GM23248 (cell line): ENCODE results near the gene SAMSN1. TPM values are rescaled to one million over a fixed set of nuclear protein-coding genes. Genes with fewer than 3 reads are reported as not detected.

Experiments used
- DNase-seq: peaks from one replicate; pipeline ENCODE4 v3.0.0-alpha.2; 2015
- H2AFZ ChIP-seq: fragments of 200-600 bp; sonication (generic); 2 replicates; pipeline ENCODE4 v1.6.1; 2016; ENCODE audit warnings: antibody characterized with exemption
- H3F3A ChIP-seq: fragments of 200-600 bp; sonication (generic); 2 replicates; pipeline ENCODE4 v1.6.1; 2016; ENCODE audit warnings: mild to moderate bottlenecking, antibody characterized with exemption, mixed run types; ENCODE audit not compliant: insufficient read depth
- H3K27ac ChIP-seq: fragments of 200-600 bp; sonication (generic); 2 replicates; pipeline ENCODE4 v1.5.1; 2016; ENCODE audit warnings: mild to moderate bottlenecking
- H3K27me3 ChIP-seq: fragments of 200-600 bp; sonication (generic); replicated peaks from 2 replicates; pipeline ENCODE4 v1.6.1; 2016; ENCODE audit warnings: mild to moderate bottlenecking; ENCODE audit not compliant: insufficient read depth
- H3K36me3 ChIP-seq: fragments of 200-600 bp; sonication (generic); 2 replicates; pipeline ENCODE4 v1.6.1; 2016; ENCODE audit warnings: low read depth, mild to moderate bottlenecking
- H3K4me1 ChIP-seq: fragments of 200-600 bp; sonication (generic); 2 replicates; pipeline ENCODE4 v1.6.1; 2016; ENCODE audit warnings: mild to moderate bottlenecking; ENCODE audit not compliant: insufficient read depth
- H3K4me2 ChIP-seq: fragments of 200-600 bp; sonication (generic); one replicate; pipeline ENCODE4 v1.6.1; 2016; ENCODE audit warnings: mild to moderate bottlenecking; ENCODE audit not compliant: unreplicated experiment
- H3K4me3 ChIP-seq: fragments of 200-600 bp; sonication (generic); 2 replicates; pipeline ENCODE4 v1.5.1; 2016; ENCODE audit warnings: mild to moderate bottlenecking
- H3K79me2 ChIP-seq: fragments of 200-600 bp; sonication (generic); 2 replicates; pipeline ENCODE4 v1.6.1; 2016; ENCODE audit warnings: mild to moderate bottlenecking; ENCODE audit not compliant: insufficient read depth
- H3K9ac ChIP-seq: fragments of 200-600 bp; sonication (generic); 2 replicates; pipeline ENCODE4 v1.6.1; 2016; ENCODE audit warnings: mild to moderate bottlenecking
- H3K9me2 ChIP-seq: fragments of 200-600 bp; sonication (generic); 2 replicates; pipeline ENCODE4 v1.6.1; 2016; ENCODE audit warnings: mixed run types, mild to moderate bottlenecking, moderate library complexity; ENCODE audit not compliant: insufficient read depth
- H3K9me3 ChIP-seq: fragments of 200-600 bp; sonication (generic); one replicate; pipeline ENCODE4 v1.6.1; 2017; ENCODE audit warnings: low read depth
- H4K20me1 ChIP-seq: fragments of 200-600 bp; sonication (generic); 2 replicates; pipeline ENCODE4 v1.6.0; 2016; ENCODE audit not compliant: insufficient read depth
- EZH2 ChIP-seq: fragments of 200-600 bp; sonication (generic); IDR thresholded peaks from 2 replicates; pipeline ENCODE4 v1.6.1; 2018; ENCODE audit warnings: antibody characterized with exemption, mild to moderate bottlenecking; ENCODE audit not compliant: insufficient read depth, poor library complexity, severe bottlenecking
- EZH2phosphoT487 ChIP-seq: fragments of 200-600 bp; sonication (generic); IDR thresholded peaks from 2 replicates; pipeline ENCODE4 v1.6.1; 2018; ENCODE audit warnings: antibody characterized with exemption, moderate library complexity, mild to moderate bottlenecking, low read depth; ENCODE audit not compliant: insufficient read depth
- WGBS, 2 experiments: methylation state at CpG; one replicate each; pipeline ENCODE4 v1.1.6; 2015 to 2017; ENCODE audit warnings: low lambda C conversion rate in 2 of 2, low coverage in 1 of 2; ENCODE audit errors: missing lambda C conversion rate in 2 of 2; 5-methylcytosine and 5-hydroxymethylcytosine counted together
- in situ Hi-C: fragments of 300-500 bp; cut with MboI; formaldehyde crosslinking; loops from 2 replicates; pipeline ENCODE4 v1.15.0; 2020
- polyA plus RNA-seq: library from polyadenylated mRNA; unstranded; fragments of >200 nt; fragmentation: Nextera tagmentation; extraction: Ambion mirVana; gene quantifications from 2 replicates; pipeline ENCODE4 v1.2.1, GENCODE V29; 2016
- total RNA-seq: library from RNA; depleted of rRNA; stranded (reverse); fragments of >200 nt; shearing (Covaris generic); gene quantifications from 2 replicates; pipeline ENCODE4 v1.2.3, GENCODE V29; 2014

SAMSN1 gene
- total and polyA plus RNA-seq, 2 experiments from 2014 or later, result not detected

GRCh38 chr21:14533499-14534428, 12.4 kb downstream of the SAMSN1 start:
- Histone ChIP-seq H3K36me3 (no peaks in the 10 kb centered on the region), H4K20me1 (no peaks in the 10 kb centered on the region), H2AFZ (no peak overlapping the region), H3K27ac (no peak overlapping the region), H3K4me3 (no peak overlapping the region), H3K9ac (no peak overlapping the region), H3K27me3 (no peaks in the 10 kb centered on the region; the same call in 1 of the 2 replicates), H3K4me1 (peaks cover 9% of the 10 kb centered on the region; the same call in 1 of the 2 replicates), H3K4me2 (no peak overlapping the region), H3K79me2 (no peaks in the 10 kb centered on the region), H3K9me2 (no peaks in the 10 kb centered on the region), H3F3A (no peaks in the 10 kb centered on the region), H3K9me3 (no peaks in the 10 kb centered on the region)
- WGBS, 2 experiments, result 52 to 59% methylated on average over 6 of the region's 6 CpGs
- peak; percentile 76 for DNase-seq
- TF ChIP-seq EZH2 (no peak), EZH2phosphoT487 (0 out of 2 replicates have a peak, but pooled peaks have one; percentile 37)
- in situ Hi-C loops, result no loop called here

- peaks cover 5% of the 10 kb centered on the region; the same call in 1 of the 2 replicates for H3K27me3 ChIP-seq
- H3K4me1 ChIP-seq, result peaks cover 9% of the 10 kb centered on the region; the same call in 1 of the 2 replicates
- no peaks in the 10 kb centered on the region for H3K79me2 ChIP-seq
- H4K20me1 ChIP-seq, result no peaks in the 10 kb centered on the region
- no peak for TF ChIP-seq EZH2phosphoT487
- TF ChIP-seq EZH2, result no peak
- no peaks in the 10 kb centered on the region for H3K9me3 ChIP-seq
- no peaks in the 10 kb centered on the region for H3K36me3 ChIP-seq
- H3K9ac ChIP-seq, result no peak overlapping the region
- no peak for DNase-seq
- no peak overlapping the region for H2AFZ ChIP-seq
- H3K9me2 ChIP-seq, result no peaks in the 10 kb centered on the region
- 27 to 31% methylated on average over 3 of the region's 3 CpGs for WGBS, 2 experiments
- H3K27ac ChIP-seq, result no peak overlapping the region
- in situ Hi-C loops, result no loop called here
- no peaks in the 10 kb centered on the region for H3F3A ChIP-seq
- no peak overlapping the region for H3K4me2 ChIP-seq
- no peak overlapping the region for H3K4me3 ChIP-seq
Observed at GRCh38 chr21:14531757-14532316, 14.3 kb downstream of the SAMSN1 start.

GRCh38 chr21:14530592-14530991, 15.5 kb downstream of the SAMSN1 start:
- Histone ChIP-seq H3K9me2 (no peaks in the 10 kb centered on the region), H3K4me3 (no peak overlapping the region), H3F3A (no peaks in the 10 kb centered on the region), H3K4me1 (peaks cover 9% of the 10 kb centered on the region; the same call in 1 of the 2 replicates), H4K20me1 (no peaks in the 10 kb centered on the region), H2AFZ (no peak overlapping the region), H3K4me2 (no peak overlapping the region), H3K36me3 (no peaks in the 10 kb centered on the region), H3K27me3 (peaks cover 5% of the 10 kb centered on the region; the same call in 1 of the 2 replicates), H3K9ac (no peak overlapping the region), H3K9me3 (no peaks in the 10 kb centered on the region), H3K79me2 (no peaks in the 10 kb centered on the region), H3K27ac (no peak overlapping the region)
- WGBS, 2 experiments, result 27 to 35% methylated on average over 2 of the region's 2 CpGs
- DNase-seq, result no peak
- in situ Hi-C loops, result no loop called here
- no peak for TF ChIP-seq EZH2phosphoT487

- DNase-seq, result no peak
- no peak overlapping the region for H3K4me3 ChIP-seq
- in situ Hi-C loops, result no loop called here
- H3K27me3 ChIP-seq, result peaks cover 5% of the 10 kb centered on the region; the same call in 1 of the 2 replicates
- peaks cover 4% of the 10 kb centered on the region; the same call in 1 of the 2 replicates for H3K4me1 ChIP-seq
- H4K20me1 ChIP-seq, result no peaks in the 10 kb centered on the region
- H3K4me2 ChIP-seq, result no peak overlapping the region
- H3K9ac ChIP-seq, result no peak overlapping the region
- no peaks in the 10 kb centered on the region for H3F3A ChIP-seq
- H3K79me2 ChIP-seq, result no peaks in the 10 kb centered on the region
- TF ChIP-seq EZH2phosphoT487, result no peak
- no peak for TF ChIP-seq EZH2
- 67 to 79% methylated on average over 4 of the region's 4 CpGs for WGBS, 2 experiments
- H3K27ac ChIP-seq, result no peak overlapping the region
- H3K9me3 ChIP-seq, result no peaks in the 10 kb centered on the region
- H2AFZ ChIP-seq, result no peak overlapping the region
- no peaks in the 10 kb centered on the region for H3K36me3 ChIP-seq
- no peaks in the 10 kb centered on the region for H3K9me2 ChIP-seq
Observed at GRCh38 chr21:14528815-14529214, 17.3 kb downstream of the SAMSN1 start.
